Epithelial cell of esophagus (primary cell): ENCODE data around the gene GPC6.

Experiments used
- DNase-seq: peaks from one replicate; pipeline ENCODE4 v3.0.0; 2010; ENCODE audit warnings: low read depth
- H3K4me3 ChIP-seq: 2 replicates; pipeline ENCODE4 v1.5.1; 2011; ENCODE audit warnings: mild to moderate bottlenecking, low read length, control low read depth
- TF ChIP-seq, protein P1 (sequence below): IDR thresholded peaks from 2 replicates; pipeline ENCODE4 v1.5.1; 2011; ENCODE audit warnings: low read depth, mild to moderate bottlenecking, low read length, control low read depth, inconsistent platforms; ENCODE audit not compliant: insufficient read depth; ENCODE audit errors: missing control alignments

GPC6 gene

DNA sequence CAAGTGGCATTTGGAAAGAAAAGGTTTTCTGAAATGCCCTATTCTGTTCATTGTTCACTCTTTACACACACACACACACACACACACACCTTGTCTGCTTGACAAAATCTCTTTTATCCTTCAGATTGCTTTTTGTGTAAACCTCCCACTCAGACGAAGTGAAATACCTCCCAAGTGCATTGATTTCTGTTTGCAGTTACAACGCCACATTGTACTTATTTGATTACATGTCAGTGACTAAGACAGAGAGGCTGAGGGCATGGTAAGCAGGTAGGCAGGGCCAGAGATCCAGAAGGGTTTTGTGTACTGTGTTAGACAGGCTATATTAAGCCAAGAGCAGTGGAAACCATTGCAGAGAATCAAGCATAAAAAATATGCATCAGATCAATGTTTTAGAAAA lies 561.8 kb downstream of the GPC6 start:
- TF ChIP-seq, protein P1, sequence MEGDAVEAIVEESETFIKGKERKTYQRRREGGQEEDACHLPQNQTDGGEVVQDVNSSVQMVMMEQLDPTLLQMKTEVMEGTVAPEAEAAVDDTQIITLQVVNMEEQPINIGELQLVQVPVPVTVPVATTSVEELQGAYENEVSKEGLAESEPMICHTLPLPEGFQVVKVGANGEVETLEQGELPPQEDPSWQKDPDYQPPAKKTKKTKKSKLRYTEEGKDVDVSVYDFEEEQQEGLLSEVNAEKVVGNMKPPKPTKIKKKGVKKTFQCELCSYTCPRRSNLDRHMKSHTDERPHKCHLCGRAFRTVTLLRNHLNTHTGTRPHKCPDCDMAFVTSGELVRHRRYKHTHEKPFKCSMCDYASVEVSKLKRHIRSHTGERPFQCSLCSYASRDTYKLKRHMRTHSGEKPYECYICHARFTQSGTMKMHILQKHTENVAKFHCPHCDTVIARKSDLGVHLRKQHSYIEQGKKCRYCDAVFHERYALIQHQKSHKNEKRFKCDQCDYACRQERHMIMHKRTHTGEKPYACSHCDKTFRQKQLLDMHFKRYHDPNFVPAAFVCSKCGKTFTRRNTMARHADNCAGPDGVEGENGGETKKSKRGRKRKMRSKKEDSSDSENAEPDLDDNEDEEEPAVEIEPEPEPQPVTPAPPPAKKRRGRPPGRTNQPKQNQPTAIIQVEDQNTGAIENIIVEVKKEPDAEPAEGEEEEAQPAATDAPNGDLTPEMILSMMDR = no peak
- DNase-seq = peak; percentile 30
- no peak overlapping the region for H3K4me3 ChIP-seq

DNA sequence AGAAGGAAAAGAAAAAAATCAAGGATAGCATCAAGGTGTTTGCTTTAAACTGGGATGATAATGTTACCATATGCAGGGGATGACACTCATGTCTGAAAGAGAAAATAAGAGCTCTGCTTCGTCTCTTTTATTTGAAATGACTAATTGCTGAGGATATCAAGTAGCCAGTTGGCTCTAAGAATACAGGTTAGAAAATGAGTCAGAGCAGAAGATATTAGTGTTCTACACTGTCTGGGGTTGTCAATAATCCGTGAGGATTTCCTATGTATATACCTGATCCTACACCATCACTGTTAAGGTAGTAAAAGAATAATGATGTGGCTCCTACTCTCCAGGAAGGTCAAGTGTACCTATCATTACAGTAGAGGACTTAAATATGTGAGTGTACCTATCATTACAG lies 562.5 kb downstream of the GPC6 start:
- peak; percentile 49 for DNase-seq
- H3K4me3 ChIP-seq = no peak overlapping the region
- TF ChIP-seq, protein P1 = no peak

DNA sequence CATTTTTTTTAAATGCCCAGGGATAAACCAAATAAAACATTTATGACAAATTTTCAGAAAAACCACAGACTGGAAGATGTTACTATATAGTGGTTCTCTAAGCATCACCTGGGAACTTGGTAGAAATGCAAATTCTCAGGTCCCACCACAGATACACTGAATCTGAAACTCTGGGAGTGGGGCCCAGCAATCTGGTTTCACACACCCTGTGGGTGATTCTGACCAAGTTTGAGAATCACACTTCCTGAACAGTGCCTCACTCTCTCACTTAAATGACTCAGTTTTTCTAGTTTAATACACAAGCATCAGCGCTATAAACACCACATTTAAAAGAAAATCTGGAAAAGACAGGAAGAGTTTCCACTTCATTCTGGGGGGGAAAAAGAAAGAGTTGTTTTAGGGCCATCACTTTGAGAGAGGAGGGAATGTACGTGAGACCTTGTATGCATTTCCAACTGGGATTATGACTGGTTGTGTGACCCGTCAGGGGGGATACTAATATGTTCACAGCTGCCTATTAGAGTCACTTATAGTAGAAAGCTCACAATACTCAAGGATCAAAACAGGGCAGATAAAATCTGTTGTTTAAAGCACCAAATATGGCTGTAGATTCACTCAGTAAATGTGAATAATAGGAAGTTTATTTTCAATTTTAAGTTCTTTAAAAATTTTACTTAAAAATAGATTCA lies 567.7 kb downstream of the GPC6 start:
- DNase-seq = no peak
- no peak overlapping the region for H3K4me3 ChIP-seq
- TF ChIP-seq, protein P1 = no peak

DNA sequence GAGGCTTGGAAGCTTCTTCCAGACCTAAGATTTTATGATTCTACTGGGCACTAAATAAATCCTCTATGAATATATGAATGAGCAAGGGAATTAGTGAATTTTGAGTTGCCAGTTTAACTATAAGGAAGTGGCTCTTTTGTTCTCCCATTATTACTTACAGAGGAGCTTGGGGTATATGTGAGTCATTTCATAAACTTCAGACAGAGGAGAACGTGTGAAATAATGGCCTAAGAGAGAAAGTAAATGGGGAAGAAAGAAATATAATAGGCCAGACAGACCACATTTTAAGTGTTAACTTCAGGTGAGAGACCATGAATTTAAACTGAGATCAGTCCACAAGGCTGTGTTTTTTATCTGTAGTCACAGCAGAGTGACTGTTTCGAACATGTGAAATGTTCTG lies 570.9 kb downstream of the GPC6 start:
- H3K4me3 ChIP-seq = no peak overlapping the region
- peak; percentile 1 for DNase-seq
- TF ChIP-seq, protein P1 = no peak

DNA sequence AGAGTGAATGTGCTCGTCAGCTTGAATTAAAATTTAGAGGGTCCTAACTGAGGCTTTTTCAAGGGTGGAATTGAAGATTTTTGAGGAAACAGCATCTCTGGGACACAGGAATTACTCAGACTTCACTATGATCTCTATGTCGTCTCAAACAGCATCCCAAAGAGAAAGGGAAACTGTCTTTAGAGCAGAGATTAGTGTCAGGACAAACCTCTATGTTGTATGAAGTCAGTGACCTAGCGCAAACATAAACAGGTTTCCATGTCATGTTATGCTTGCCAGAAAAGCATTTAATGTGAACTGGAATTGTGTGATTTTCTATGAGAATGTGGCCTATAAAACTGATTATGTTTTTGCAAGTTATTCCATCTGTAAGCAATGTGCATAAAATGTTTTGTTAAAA lies 573.7 kb downstream of the GPC6 start:
- H3K4me3 ChIP-seq = no peak overlapping the region
- no peak for DNase-seq
- TF ChIP-seq, protein P1 = no peak

DNA sequence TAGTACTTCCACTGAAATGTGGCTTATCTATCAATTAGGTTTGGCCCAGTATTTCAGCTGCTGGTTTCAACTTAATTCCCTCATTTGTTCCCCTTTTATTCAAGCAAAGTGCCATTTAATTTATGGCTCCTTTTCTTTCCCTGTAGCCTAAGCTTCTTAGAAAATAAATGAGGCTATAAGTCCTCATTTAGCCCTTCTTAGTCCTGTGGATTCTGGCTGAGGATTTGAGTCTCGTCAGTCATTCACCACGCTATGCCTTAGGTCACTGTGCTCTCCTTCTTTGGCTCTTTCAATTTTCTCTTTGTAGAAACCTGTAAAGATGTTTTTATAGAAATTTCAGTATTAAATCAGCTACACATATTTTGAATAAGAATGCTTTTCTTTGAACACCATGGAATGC lies 579.1 kb downstream of the GPC6 start:
- H3K4me3 ChIP-seq = no peak overlapping the region
- TF ChIP-seq, protein P1 = no peak
- no peak for DNase-seq

DNA sequence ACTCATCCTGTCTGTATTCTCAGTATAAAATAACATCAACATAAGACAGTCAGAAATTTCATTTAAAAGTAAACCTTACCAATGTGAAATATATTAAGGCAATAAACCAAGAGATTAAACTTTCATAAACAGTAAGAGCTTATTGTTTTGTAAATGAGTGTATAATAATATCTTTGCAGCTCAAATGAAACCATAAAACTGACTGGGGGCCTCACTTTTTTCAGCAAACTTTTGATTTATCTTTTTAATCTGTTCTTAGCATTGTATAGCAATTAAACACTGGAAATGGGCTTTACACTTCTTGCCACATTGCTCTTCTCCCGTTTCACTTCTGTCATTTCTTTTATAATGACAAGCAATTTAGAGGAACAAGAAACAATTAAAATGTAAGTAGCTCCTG lies 580.3 kb downstream of the GPC6 start:
- H3K4me3 ChIP-seq = no peak overlapping the region
- TF ChIP-seq, protein P1 = no peak
- DNase-seq = no peak
